ENCODE measurements around the gene AXIN1.

AXIN1 gene

DNA sequence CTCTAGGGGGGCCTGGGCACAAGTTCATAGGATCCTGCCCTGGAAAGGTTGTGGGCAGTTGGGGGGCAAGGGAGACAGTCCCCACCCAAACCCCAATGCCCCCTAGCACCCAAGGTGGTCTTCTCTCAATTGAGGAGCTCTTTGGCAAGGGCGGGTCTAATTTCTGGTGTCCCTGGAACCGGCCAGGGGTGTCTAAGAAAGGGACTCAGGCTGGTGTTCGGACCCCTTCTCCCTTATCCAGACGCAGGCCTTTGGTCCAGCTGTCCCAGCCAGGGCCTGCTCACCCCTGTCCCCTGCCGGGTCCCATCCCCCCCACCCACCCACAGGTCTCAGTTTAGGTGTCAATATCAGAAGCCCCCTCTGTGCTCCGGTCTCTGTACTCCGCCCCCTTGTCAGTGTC lies 73.0 kb downstream of the AXIN1 start:
- TF ChIP-seq, protein P1, sequence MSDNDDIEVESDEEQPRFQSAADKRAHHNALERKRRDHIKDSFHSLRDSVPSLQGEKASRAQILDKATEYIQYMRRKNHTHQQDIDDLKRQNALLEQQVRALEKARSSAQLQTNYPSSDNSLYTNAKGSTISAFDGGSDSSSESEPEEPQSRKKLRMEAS (IDR thresholded peaks at IDR 0.05) = no peak
- no peak for TF ChIP-seq FOXM1 (IDR thresholded peaks at IDR 0.05; ENCODE audit: borderline replicate concordance, low read depth)
- no peak for TF ChIP-seq TCF12 (IDR thresholded peaks at IDR 0.05; ENCODE audit: low read depth)
- TF ChIP-seq EP300 (IDR thresholded peaks at IDR 0.05; ENCODE audit: borderline replicate concordance) = no peak
- no peak for TF ChIP-seq ZBTB7A (IDR thresholded peaks at IDR 0.05; ENCODE audit: low read depth)
- TF ChIP-seq REST (IDR thresholded peaks at IDR 0.05; ENCODE audit: low read depth) = no peak
- TF ChIP-seq USF1 (IDR thresholded peaks at IDR 0.05) = no peak
- no peak for TF ChIP-seq EGR1 (IDR thresholded peaks at IDR 0.05)
- no peak for TF ChIP-seq TEAD4 (IDR thresholded peaks at IDR 0.05)

- TF ChIP-seq REST (IDR thresholded peaks at IDR 0.05; ENCODE audit: low read depth) (no peak), TEAD4 (IDR thresholded peaks at IDR 0.05) (no peak), CEBPB (IDR thresholded peaks at IDR 0.05) (no peak), NFIC (IDR thresholded peaks at IDR 0.05) (no peak), CREB1 (IDR thresholded peaks at IDR 0.05; ENCODE audit: low read depth) (no peak), ZBTB7A (IDR thresholded peaks at IDR 0.05; ENCODE audit: low read depth) (no peak), TAF1 (IDR thresholded peaks at IDR 0.05; ENCODE audit: low read depth) (no peak), FOXM1 (IDR thresholded peaks at IDR 0.05; ENCODE audit: borderline replicate concordance, low read depth) (no peak), TCF12 (IDR thresholded peaks at IDR 0.05; ENCODE audit: low read depth) (no peak), USF1 (IDR thresholded peaks at IDR 0.05) (no peak), EGR1 (IDR thresholded peaks at IDR 0.05) (no peak), YY1 (IDR thresholded peaks at IDR 0.05; ENCODE audit: low read depth) (no peak)
- TF ChIP-seq, protein P1 (IDR thresholded peaks at IDR 0.05) = no peak
Observed at GRCh38 chr16:278863-279366, 73.6 kb downstream of the AXIN1 start.

- no peak for TF ChIP-seq REST (IDR thresholded peaks at IDR 0.05; ENCODE audit: low read depth)
- TF ChIP-seq YY1 (IDR thresholded peaks at IDR 0.05; ENCODE audit: low read depth) = no peak
- TF ChIP-seq USF1 (IDR thresholded peaks at IDR 0.05) = no peak
- TF ChIP-seq, protein P1 (IDR thresholded peaks at IDR 0.05) = no peak
Observed at GRCh38 chr16:276426-277077, 76.0 kb downstream of the AXIN1 start.

DNA sequence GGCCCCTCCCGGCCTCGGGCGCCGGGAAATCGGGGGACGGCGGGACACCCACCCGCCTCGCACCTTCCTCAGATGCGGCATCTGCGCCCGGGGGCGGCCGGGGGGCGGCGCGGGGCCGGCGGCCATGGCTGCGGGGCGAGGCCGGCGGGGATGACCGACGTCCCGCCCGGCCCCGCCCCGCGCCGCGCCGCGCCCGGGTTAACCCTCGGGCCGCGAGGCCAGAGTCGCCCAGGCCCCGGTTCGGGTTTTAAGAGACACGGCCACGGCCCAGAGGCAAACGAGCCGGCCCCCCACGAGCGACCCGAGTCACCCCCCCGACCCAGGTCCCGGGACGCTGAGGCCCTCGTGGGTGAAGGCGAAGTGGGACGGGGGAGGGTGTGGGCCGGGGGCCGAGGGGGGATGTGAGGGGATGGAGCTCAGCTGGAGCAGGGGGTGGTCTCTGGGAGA lies 76.7 kb downstream of the AXIN1 start, which contains the start of gene RGS11:
TSS of gene RGS11 (minus strand) at position 159 of the 447 bp plus-strand sequence. CDS start at position 126, 33 bp downstream.
- TF ChIP-seq CREB1 (IDR thresholded peaks at IDR 0.05; ENCODE audit: low read depth) (no peak), TCF12 (IDR thresholded peaks at IDR 0.05; ENCODE audit: low read depth) (no peak), ZBTB7A (IDR thresholded peaks at IDR 0.05; ENCODE audit: low read depth) (0 out of 2 replicates have a peak, but pooled peaks have one; percentile 12), YY1 (IDR thresholded peaks at IDR 0.05; ENCODE audit: low read depth) (no peak), EP300 (IDR thresholded peaks at IDR 0.05; ENCODE audit: borderline replicate concordance) (no peak), CEBPB (IDR thresholded peaks at IDR 0.05) (no peak)

Data from Ishikawa (cell line).